Prostate gland (tissue), 2 donors: ENCODE measurements around the gene LRRC55.

ENCODE experiments used
- CTCF ChIP-seq, 4 experiments: fragments of 200-600 bp in 2 of 4; fragments of 450-650 bp in 2 of 4; sonication (generic) in 2 of 4; IDR thresholded peaks; 1 replicate in 3 of 4; 2 replicates in 1 of 4; pipeline ENCODE4 v1.5.1; 2016 to 2019; ENCODE audit warnings: antibody characterized with exemption in 4 of 4, mild to moderate bottlenecking in 2 of 4, moderate library complexity in 2 of 4
- POLR2A ChIP-seq: fragments of 450-650 bp; IDR thresholded peaks from one replicate; pipeline ENCODE4 v1.6.1; 2016; ENCODE audit warnings: antibody characterized with exemption, mild to moderate bottlenecking
- POLR2AphosphoS5 ChIP-seq: sonication (generic); formaldehyde crosslinking; IDR thresholded peaks from one replicate; pipeline ENCODE4 v1.6.1; 2017; ENCODE audit warnings: antibody characterized with exemption

- TF ChIP-seq CTCF (IDR thresholded peaks at IDR 0.05) (no peak), POLR2A (no peak), POLR2AphosphoS5 (no peak)
Observed at GRCh38 chr11:57223601-57224000, 41.8 kb downstream of the LRRC55 start.
